MCF 10A (cell line): Measurements from ENCODE around the gene UBD. TPM values are rescaled to one million over a fixed set of nuclear protein-coding genes. Genes with fewer than 3 reads are reported as not detected.

Experiments
- BruUV-seq: library from RNA; stranded (reverse); fragments of 400-500 nt; replicated peaks from 2 replicates; lab custom pipeline; 2021; lab: Mats Ljungman, UMichigan
- CTCF ChIA-PET: fragments of 300-600 bp; sonication (Branson Sonifier 250); formaldehyde crosslinking; extraction: SDS; loops from one replicate; lab custom pipeline; 2021; ENCODE audit warnings: antibody characterized with exemption, inconsistent platforms; lab: Yijun Ruan, JAX
- POLR2A ChIA-PET: fragments of 300-600, 350-650 bp; sonication (Branson Sonifier 250); formaldehyde crosslinking; extraction: SDS; loops from one replicate; lab custom pipeline; 2020; ENCODE audit warnings: antibody characterized with exemption, inconsistent platforms; lab: Yijun Ruan, JAX
- DNase-seq: peaks from one replicate; pipeline ENCODE4 v3.0.0-alpha.2; 2018; ENCODE audit not compliant: unreplicated experiment
- H3K27ac Mint-ChIP-seq: one replicate; pipeline ENCODE4 v1.8.0; 2022; ENCODE audit warnings: mild to moderate bottlenecking, low read depth, mixed read lengths; ENCODE audit not compliant: unreplicated experiment
- H3K27me3 Mint-ChIP-seq: one replicate; pipeline ENCODE4 v1.8.0; 2022; ENCODE audit warnings: mixed read lengths; ENCODE audit not compliant: insufficient read depth, unreplicated experiment
- H3K36me3 Mint-ChIP-seq: one replicate; pipeline ENCODE4 v1.8.0; 2022; ENCODE audit warnings: mild to moderate bottlenecking, moderate library complexity, mixed read lengths; ENCODE audit not compliant: insufficient read depth, unreplicated experiment
- H3K4me1 Mint-ChIP-seq: one replicate; pipeline ENCODE4 v1.8.0; 2022; ENCODE audit warnings: mixed read lengths; ENCODE audit not compliant: insufficient read depth, unreplicated experiment
- H3K4me3 Mint-ChIP-seq: one replicate; pipeline ENCODE4 v1.8.0; 2022; ENCODE audit warnings: mild to moderate bottlenecking, moderate library complexity, mixed read lengths; ENCODE audit not compliant: unreplicated experiment
- H3K9me3 Mint-ChIP-seq: one replicate; pipeline ENCODE4 v1.8.0; 2022; ENCODE audit warnings: mixed read lengths; ENCODE audit not compliant: unreplicated experiment
- CTCF ChIP-seq: fragments of 200-600 bp; IDR thresholded peaks from one replicate; pipeline ENCODE4 v1.8.0; 2022; ENCODE audit warnings: antibody characterized with exemption, mild to moderate bottlenecking; ENCODE audit not compliant: unreplicated experiment
- intact Hi-C: fragments of 100-400 bp; cut with micrococcal nuclease; formaldehyde crosslinking; loops from 2 replicates; pipeline ENCODE4 v1.14.1; 2022
- total RNA-seq: library from RNA; stranded (reverse); gene quantifications from 2 replicates; pipeline ENCODE4 v1.2.3, GENCODE V29; 2022

UBD gene
- total RNA-seq, 1 experiment from 2014 or later = not detected

- no TSS peak for BruUV-seq
- Mint-ChIP-seq H3K9me3 (no peaks in the 10 kb centered on the region), H3K36me3 (no peaks in the 10 kb centered on the region), H3K27me3 (peaks cover 50% of the 10 kb centered on the region), H3K27ac (no peak overlapping the region), H3K4me1 (peaks cover 1% of the 10 kb centered on the region), H3K4me3 (no peak overlapping the region)
- CTCF ChIA-PET = no interaction called here
- intact Hi-C loops = no loop called here
- DNase-seq = no peak
- POLR2A ChIA-PET = no interaction called here
- TF ChIP-seq CTCF = no peak
These were observed 48.7 kb downstream of the UBD start for GRCh38 chr6:29510746-29511300.

- H3K27ac Mint-ChIP-seq = peak overlapping the region; percentile 14
- POLR2A ChIA-PET = no interaction called here
- H3K36me3 Mint-ChIP-seq = no peaks in the 10 kb centered on the region
- no peak overlapping the region for H3K4me3 Mint-ChIP-seq
- no TSS peak for BruUV-seq
- H3K4me1 Mint-ChIP-seq = no peaks in the 10 kb centered on the region
- H3K9me3 Mint-ChIP-seq = no peaks in the 10 kb centered on the region
- no peak for DNase-seq
- CTCF ChIA-PET = no interaction called here
- intact Hi-C loops = no loop called here
- peaks cover 50% of the 10 kb centered on the region for H3K27me3 Mint-ChIP-seq
- no peak for TF ChIP-seq CTCF
These were observed 49.3 kb downstream of the UBD start for GRCh38 chr6:29510202-29510601.

GRCh38 chr6:29509711-29510110, 49.8 kb downstream of the UBD start:
- CTCF ChIA-PET = no interaction called here
- no peaks in the 10 kb centered on the region for H3K4me1 Mint-ChIP-seq
- no peak for TF ChIP-seq CTCF
- no peaks in the 10 kb centered on the region for H3K36me3 Mint-ChIP-seq
- no peak for DNase-seq
- peak overlapping the region; percentile 14 for H3K27ac Mint-ChIP-seq
- POLR2A ChIA-PET = no interaction called here
- peaks cover 50% of the 10 kb centered on the region for H3K27me3 Mint-ChIP-seq
- intact Hi-C loops = no loop called here
- BruUV-seq = no TSS peak
- H3K4me3 Mint-ChIP-seq = no peak overlapping the region
- no peaks in the 10 kb centered on the region for H3K9me3 Mint-ChIP-seq

GRCh38 chr6:29509239-29509638, 50.3 kb downstream of the UBD start:
- Mint-ChIP-seq H3K4me1 (no peaks in the 10 kb centered on the region), H3K27ac (no peak overlapping the region), H3K27me3 (peaks cover 50% of the 10 kb centered on the region), H3K36me3 (no peaks in the 10 kb centered on the region), H3K9me3 (no peaks in the 10 kb centered on the region), H3K4me3 (no peak overlapping the region)
- intact Hi-C loops = no loop called here
- BruUV-seq = no TSS peak
- ChIA-PET POLR2A (no interaction called here), CTCF (no interaction called here)
- DNase-seq = no peak
- TF ChIP-seq CTCF = no peak
